Cardiac muscle cell (in vitro differentiated cells and primary cell): ENCODE measurements around the gene GOLGB1. TPM values are rescaled to one million over a fixed set of nuclear protein-coding genes. Genes with fewer than 3 reads are reported as not detected.

ENCODE experiments used
- DNase-seq, 2 donors: peaks; one replicate each; pipeline versions ENCODE4 v3.0.0 to v3.0.0-alpha.2; 2010 to 2017; ENCODE audit warnings: low read depth in 1 of 2, low spot score in 1 of 2
- H3K27ac ChIP-seq: fragments of 200-600 bp; sonication (generic); 2 replicates; pipeline ENCODE4 v1.5.1; 2016
- H3K27me3 ChIP-seq: fragments of 200-600 bp; sonication (generic); 2 replicates; pipeline ENCODE4 v1.6.0; 2016; ENCODE audit warnings: control low read depth
- H3K36me3 ChIP-seq: fragments of 200-600 bp; sonication (generic); 2 replicates; pipeline ENCODE4 v1.5.1; 2016; ENCODE audit warnings: control low read depth
- H3K4me1 ChIP-seq: fragments of 200-600 bp; sonication (generic); 2 replicates; pipeline ENCODE4 v1.8.1; 2017; ENCODE audit warnings: low read depth, mild to moderate bottlenecking, mixed run types
- H3K4me3 ChIP-seq: fragments of 200-600 bp; sonication (generic); 2 replicates; pipeline ENCODE4 v1.5.1; 2016; ENCODE audit warnings: mild to moderate bottlenecking
- H3K9me3 ChIP-seq: fragments of 200-600 bp; sonication (generic); 2 replicates; pipeline ENCODE4 v1.5.1; 2017; ENCODE audit warnings: low read depth, mild to moderate bottlenecking, control low read depth
- polyA plus RNA-seq: library from polyadenylated mRNA; unstranded; fragments of >200 nt; fragmentation: Nextera tagmentation; extraction: Ambion mirVana; gene quantifications from 2 replicates; pipeline ENCODE4 v1.2.1, GENCODE V29; 2016
- total RNA-seq: library from RNA; depleted of rRNA; stranded (reverse); fragments of >200 nt; gene quantifications from 2 replicates; pipeline ENCODE4 v1.2.3, GENCODE V29; 2016
- TF ChIP-seq, protein P1 (sequence below): IDR thresholded peaks from 2 replicates; pipeline ENCODE4 v1.5.1; 2012; ENCODE audit warnings: low read depth, mild to moderate bottlenecking, low read length

GOLGB1 gene
- total and polyA plus RNA-seq, 2 experiments from 2014 or later = 46.1 to 48.8 TPM

DNA sequence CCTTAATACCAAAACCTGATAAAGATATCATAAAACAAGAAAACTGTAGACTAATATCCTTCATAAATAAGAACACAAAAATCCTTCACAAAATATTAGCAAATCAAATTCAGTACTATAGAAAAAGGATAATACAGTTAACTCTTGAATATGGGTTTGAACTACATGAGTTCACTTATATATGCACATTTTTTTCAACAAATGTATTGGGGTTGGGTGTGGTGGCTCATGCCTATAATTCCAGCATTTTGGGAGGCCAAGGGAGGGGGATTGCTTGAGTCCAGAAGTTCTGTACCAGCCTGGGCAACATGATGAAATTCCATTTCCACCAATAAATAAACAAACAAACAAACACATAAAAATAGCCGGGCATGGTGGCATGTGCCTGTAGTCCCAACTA, 39.2 kb downstream of the GOLGB1 start:
- no peaks in the 10 kb centered on the region for H3K4me1 ChIP-seq
- TF ChIP-seq, protein P1, sequence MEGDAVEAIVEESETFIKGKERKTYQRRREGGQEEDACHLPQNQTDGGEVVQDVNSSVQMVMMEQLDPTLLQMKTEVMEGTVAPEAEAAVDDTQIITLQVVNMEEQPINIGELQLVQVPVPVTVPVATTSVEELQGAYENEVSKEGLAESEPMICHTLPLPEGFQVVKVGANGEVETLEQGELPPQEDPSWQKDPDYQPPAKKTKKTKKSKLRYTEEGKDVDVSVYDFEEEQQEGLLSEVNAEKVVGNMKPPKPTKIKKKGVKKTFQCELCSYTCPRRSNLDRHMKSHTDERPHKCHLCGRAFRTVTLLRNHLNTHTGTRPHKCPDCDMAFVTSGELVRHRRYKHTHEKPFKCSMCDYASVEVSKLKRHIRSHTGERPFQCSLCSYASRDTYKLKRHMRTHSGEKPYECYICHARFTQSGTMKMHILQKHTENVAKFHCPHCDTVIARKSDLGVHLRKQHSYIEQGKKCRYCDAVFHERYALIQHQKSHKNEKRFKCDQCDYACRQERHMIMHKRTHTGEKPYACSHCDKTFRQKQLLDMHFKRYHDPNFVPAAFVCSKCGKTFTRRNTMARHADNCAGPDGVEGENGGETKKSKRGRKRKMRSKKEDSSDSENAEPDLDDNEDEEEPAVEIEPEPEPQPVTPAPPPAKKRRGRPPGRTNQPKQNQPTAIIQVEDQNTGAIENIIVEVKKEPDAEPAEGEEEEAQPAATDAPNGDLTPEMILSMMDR = no peak
- no peaks in the 10 kb centered on the region for H3K27me3 ChIP-seq
- H3K36me3 ChIP-seq = peaks cover 28% of the 10 kb centered on the region
- H3K4me3 ChIP-seq = no peak overlapping the region
- H3K27ac ChIP-seq = no peak overlapping the region
- no peaks in the 10 kb centered on the region for H3K9me3 ChIP-seq
- DNase-seq = no peak

DNA sequence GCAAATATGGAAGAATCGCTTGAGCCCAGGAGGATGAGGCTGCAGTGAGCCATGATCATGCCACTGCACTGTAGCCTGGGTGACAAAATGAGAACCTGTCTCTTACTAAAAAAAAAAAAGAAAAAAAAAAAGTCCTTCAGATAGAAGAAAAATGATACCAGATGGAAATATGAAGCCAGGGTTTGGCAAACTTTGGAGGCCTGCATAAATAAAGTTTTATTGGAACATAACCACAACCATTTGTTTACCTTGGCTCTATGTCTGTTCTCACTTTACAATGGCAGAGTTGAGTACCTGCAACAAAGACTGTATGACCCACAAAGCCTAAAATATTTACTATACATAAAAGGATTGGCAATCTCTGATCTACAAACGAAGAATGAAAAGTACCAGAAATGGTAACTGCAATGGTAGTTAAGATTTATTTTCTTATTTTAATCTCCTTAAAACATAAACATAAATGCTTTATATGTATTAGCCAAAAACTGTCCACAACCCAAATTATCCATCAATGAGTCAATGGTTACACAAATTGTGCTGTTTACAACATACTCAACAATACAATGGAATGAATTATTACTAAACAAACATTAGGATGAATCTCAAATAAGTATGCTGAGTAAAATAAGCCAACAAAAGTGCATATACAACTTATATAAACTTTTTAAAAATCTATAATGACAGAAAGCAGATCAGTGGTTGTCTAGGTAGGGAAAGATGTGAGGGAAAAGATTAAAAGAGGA, 41.8 kb downstream of the GOLGB1 start:
- H3K4me1 ChIP-seq = no peaks in the 10 kb centered on the region
- peaks cover 8% of the 10 kb centered on the region for H3K36me3 ChIP-seq
- H3K27ac ChIP-seq = no peak overlapping the region
- H3K9me3 ChIP-seq = no peaks in the 10 kb centered on the region
- no peaks in the 10 kb centered on the region for H3K27me3 ChIP-seq
- TF ChIP-seq, protein P1 = no peak
- H3K4me3 ChIP-seq = no peak overlapping the region
- DNase-seq = no peak

DNA sequence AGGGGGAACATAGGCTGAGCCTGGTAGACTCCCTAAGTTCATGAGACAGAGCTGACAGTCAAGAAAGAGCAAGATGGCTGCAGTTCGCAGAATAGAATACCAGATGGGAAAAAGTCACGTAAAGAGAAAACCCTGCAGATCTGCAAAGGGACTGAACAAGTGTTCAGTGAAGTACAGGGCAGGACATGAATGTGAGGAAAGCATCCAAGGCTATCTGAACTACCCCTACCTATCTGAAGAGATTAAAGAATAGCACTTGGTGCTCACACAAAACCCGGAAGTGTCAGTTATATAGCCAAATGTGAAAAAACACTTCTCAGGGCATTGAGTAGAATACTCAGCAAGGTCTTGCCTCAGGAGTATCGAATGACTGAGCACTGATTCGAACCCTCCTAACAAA, 44.0 kb downstream of the GOLGB1 start:
- Histone ChIP-seq H3K27me3 (no peaks in the 10 kb centered on the region), H3K27ac (peak overlapping the region; percentile 40), H3K4me1 (no peaks in the 10 kb centered on the region), H3K9me3 (no peaks in the 10 kb centered on the region), H3K4me3 (no peak overlapping the region), H3K36me3 (peaks cover 21% of the 10 kb centered on the region)
- DNase-seq = no peak
- TF ChIP-seq, protein P1 = no peak

DNA sequence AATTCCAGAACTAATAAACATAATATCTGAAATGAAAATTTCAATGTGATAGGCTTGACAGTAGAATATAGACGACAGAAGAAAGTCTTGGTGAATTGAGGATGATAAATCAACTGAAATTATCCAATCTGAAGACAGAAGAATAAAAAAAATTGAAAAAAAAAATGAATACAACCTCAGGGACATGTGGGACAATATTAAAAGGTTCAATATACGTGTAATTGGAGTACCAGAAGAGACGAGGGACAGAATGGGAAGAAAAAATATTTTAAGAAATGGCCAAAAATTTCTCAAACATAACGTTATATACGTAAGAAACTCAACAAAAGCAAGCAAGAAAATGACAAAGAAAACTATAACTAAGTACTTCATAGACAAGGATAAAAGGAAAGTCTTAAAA, 45.6 kb downstream of the GOLGB1 start:
- H3K9me3 ChIP-seq = no peaks in the 10 kb centered on the region
- no peak overlapping the region for H3K27ac ChIP-seq
- peaks cover 22% of the 10 kb centered on the region for H3K36me3 ChIP-seq
- TF ChIP-seq, protein P1 = no peak
- no peak for DNase-seq
- no peak overlapping the region for H3K4me3 ChIP-seq
- H3K27me3 ChIP-seq = no peaks in the 10 kb centered on the region
- H3K4me1 ChIP-seq = peaks cover 9% of the 10 kb centered on the region

DNA sequence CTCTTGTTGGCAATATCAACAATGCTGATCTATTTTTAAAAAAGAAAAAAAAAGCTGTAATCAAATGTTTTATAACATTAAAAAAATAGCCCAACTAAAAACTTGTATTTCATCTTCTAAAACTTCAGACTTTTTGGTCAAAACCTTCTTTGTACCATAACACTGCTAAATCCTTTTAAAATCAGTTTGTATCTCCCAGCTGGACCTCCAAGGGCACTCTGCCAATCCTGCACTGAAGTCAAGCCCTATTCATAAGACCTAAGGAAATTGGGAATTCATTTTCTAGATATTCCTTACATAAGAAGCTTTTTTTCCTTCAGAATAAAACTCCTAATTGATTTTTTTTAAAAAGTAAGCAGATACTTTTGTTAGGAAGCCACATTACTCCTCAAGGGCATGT, 50.6 kb downstream of the GOLGB1 start:
- H3K27me3 ChIP-seq = no peaks in the 10 kb centered on the region
- TF ChIP-seq, protein P1 = no peak
- no peaks in the 10 kb centered on the region for H3K9me3 ChIP-seq
- H3K36me3 ChIP-seq = peaks cover 15% of the 10 kb centered on the region
- peak in 1 of 2 donors; percentile 26 for DNase-seq
- no peak overlapping the region for H3K4me3 ChIP-seq
- H3K4me1 ChIP-seq = peaks cover 21% of the 10 kb centered on the region
- no peak overlapping the region for H3K27ac ChIP-seq
